Mucosa of descending colon (tissue), 3 donors: ENCODE data around the gene TCAP. TPM values are rescaled to one million over a fixed set of nuclear protein-coding genes. Genes with fewer than 3 reads are reported as not detected.

Experiments
- ATAC-seq: fragments of 200-7000 bp; cut with Tn5 transposase; one replicate; pipeline ENCODE4 v1.9.1; 2020; ENCODE audit warnings: mild to moderate bottlenecking, moderate library complexity
- DNase-seq, 3 donors: peaks; one replicate each; pipeline ENCODE4 v3.0.0-alpha.2; 2020
- H3K36me3 ChIP-seq: fragments of 200-600 bp; one replicate; pipeline ENCODE4 v1.8.0; 2021; ENCODE audit warnings: low read depth, mild to moderate bottlenecking
- H3K4me1 ChIP-seq: fragments of 200-600 bp; one replicate; pipeline ENCODE4 v1.8.0; 2021; ENCODE audit warnings: low read depth, mild to moderate bottlenecking
- H3K4me3 ChIP-seq: fragments of 200-600 bp; one replicate; pipeline ENCODE4 v1.8.0; 2021; ENCODE audit warnings: mild to moderate bottlenecking
- H3K9me3 ChIP-seq: fragments of 200-600 bp; one replicate; pipeline ENCODE4 v1.8.0; 2021; ENCODE audit warnings: mild to moderate bottlenecking
- CTCF ChIP-seq: fragments of 200-600 bp; IDR thresholded peaks from one replicate; pipeline ENCODE4 v1.8.0; 2022; ENCODE audit warnings: antibody characterized with exemption, mild to moderate bottlenecking
- intact Hi-C, 2 donors: fragments of 100-400 bp; cut with DNase I in 1 of 2; cut with micrococcal nuclease in 1 of 2; formaldehyde crosslinking; loops; one replicate each; pipeline versions ENCODE4 v1.11.0 to v1.11.1; 2022; cut with DNase I, micrococcal nuclease
- long read RNA-seq, 2 donors: library from polyadenylated mRNA; unstranded; transcript quantifications; one replicate each; pipeline ENCODE4 v2.0.0, GENCODE V29; 2019 to 2021
- total RNA-seq, 3 donors: library from RNA; stranded (reverse); fragmentation: NEBNext Ultra II Directional in 2 of 3; extraction: Animal tissue kit (Norgen Biotek cat#: 25700) in 2 of 3; gene quantifications; one replicate each; pipeline versions ENCODE4 v1.2.1 to v1.2.4, GENCODE V29; 2021 to 2023
- donor health status: DM: no; HTN: no; CAD: no; lungs with moderate emphysema.
- donor health status: DM: no; HTN: no; CAD: no.
- donor health status: DM: no; HTN: yes; CAD: no.

The TCAP gene
- total RNA-seq: 1 to 10 TPM in 2 of 3 donors, under 1 TPM in 1; 0.96 to 3.4 (median 1.5) TPM
- long read RNA-seq, donor 1, partial matches to known transcripts: 0 of 1 reads
- long read RNA-seq, donor 1, other reads (novel, unspliced or antisense): 1 of 1 reads
- long read RNA-seq, donor 2: 0 reads

- intact Hi-C loops: no loop called here
- ATAC-seq: no peak
- DNase-seq: peak in 1 of 3 donors; percentile 17
- peaks cover 37% of the 10 kb centered on the region for H3K4me1 ChIP-seq
- H3K36me3 ChIP-seq: no peaks in the 10 kb centered on the region
- no peaks in the 10 kb centered on the region for H3K9me3 ChIP-seq
- no peak for TF ChIP-seq CTCF
- no peak within 1 kb of the TSS for H3K4me3 ChIP-seq
Measured at GRCh38 chr17:39664581-39665561, at the start of gene TCAP. Gene TCAP, plus strand, starts transcription at chr17:39665349. Its CDS starts 11 bp downstream, at chr17:39665360.

- no peak for DNase-seq
- no peak for TF ChIP-seq CTCF
- intact Hi-C loops: no loop called here
Measured at GRCh38 chr17:39615434-39615833, 49.7 kb upstream of the TCAP start.

GRCh38 chr17:39617100-39617445 is 48.1 kb upstream of the TCAP start:
- H3K4me3 ChIP-seq: no peak overlapping the region
- intact Hi-C loops: no loop called here
- H3K4me1 ChIP-seq: peaks cover 17% of the 10 kb centered on the region
- H3K36me3 ChIP-seq: no peaks in the 10 kb centered on the region
- DNase-seq (no peak), ATAC-seq (no peak)
- TF ChIP-seq CTCF: no peak
- H3K9me3 ChIP-seq: no peaks in the 10 kb centered on the region

More at GRCh38 chr17:39615434-39615833, 49.7 kb upstream of the TCAP start:
- H3K4me1 ChIP-seq: peaks cover 15% of the 10 kb centered on the region
- no peaks in the 10 kb centered on the region for H3K36me3 ChIP-seq
- no peak overlapping the region for H3K4me3 ChIP-seq
- ATAC-seq: no peak
- H3K9me3 ChIP-seq: no peaks in the 10 kb centered on the region

GRCh38 chr17:39617446-39618245 is 47.5 kb upstream of the TCAP start:
- no peaks in the 10 kb centered on the region for H3K9me3 ChIP-seq
- ATAC-seq (peak; percentile 72), DNase-seq (peak; percentile 84 to 90 (median 85))
- intact Hi-C loops: no loop called here
- peak overlapping the region; percentile 19 for H3K4me3 ChIP-seq
- TF ChIP-seq CTCF: no peak
- H3K4me1 ChIP-seq: peaks cover 20% of the 10 kb centered on the region
- H3K36me3 ChIP-seq: no peaks in the 10 kb centered on the region

GRCh38 chr17:39618246-39618913 is 46.8 kb upstream of the TCAP start:
- DNase-seq: peak in 2 of 3 donors; percentile 46 to 72
- TF ChIP-seq CTCF: no peak
- Histone ChIP-seq H3K9me3 (no peaks in the 10 kb centered on the region), H3K36me3 (no peaks in the 10 kb centered on the region), H3K4me1 (peaks cover 23% of the 10 kb centered on the region), H3K4me3 (peak overlapping the region; percentile 19)
- ATAC-seq: peak; percentile 14
- intact Hi-C loops: no loop called here
